HG02970 (cell line): Measurements from ENCODE around the gene FAM229A.
"Not testable (repeated sequence)": the region's sequence is repeated elsewhere in the genome, so short reads cannot be mapped to it uniquely, and the experiment has no call there.

ENCODE experiments used
- ATAC-seq: cut with Tn5 transposase; IDR thresholded peaks from one replicate; pipeline ENCODE4 v1.9.1; 2021; ENCODE audit warnings: mild to moderate bottlenecking, moderate library complexity, moderate number of reproducible peaks; ENCODE audit not compliant: unreplicated experiment, low FRiP score

The FAM229A gene

GRCh38 chr1:32377541-32378220 lies 15.4 kb upstream of the FAM229A start:
- ATAC-seq = no peak

DNA sequence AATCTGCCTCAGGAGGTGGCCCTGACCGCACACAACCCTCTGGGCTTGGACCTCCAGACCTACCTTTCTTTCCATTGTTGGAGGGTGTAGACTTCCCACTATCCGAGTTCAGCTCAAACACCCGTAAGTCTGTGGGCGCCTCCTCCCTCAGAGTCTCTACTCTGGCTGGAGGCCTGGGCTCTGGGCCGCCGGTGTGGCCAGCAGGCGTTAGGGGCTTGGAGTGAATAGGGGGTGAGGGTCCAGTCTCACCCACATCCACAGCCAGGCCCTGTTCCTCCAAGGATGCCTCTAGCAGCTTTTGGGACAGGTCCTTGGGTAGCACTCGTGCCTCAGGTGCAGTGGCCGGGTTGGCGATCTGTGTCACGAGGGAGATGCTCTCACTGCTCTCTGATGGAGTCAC lies 13.9 kb upstream of the FAM229A start:
- ATAC-seq = no peak

GRCh38 chr1:32373996-32374592 lies 11.8 kb upstream of the FAM229A start:
- no peak for ATAC-seq

DNA sequence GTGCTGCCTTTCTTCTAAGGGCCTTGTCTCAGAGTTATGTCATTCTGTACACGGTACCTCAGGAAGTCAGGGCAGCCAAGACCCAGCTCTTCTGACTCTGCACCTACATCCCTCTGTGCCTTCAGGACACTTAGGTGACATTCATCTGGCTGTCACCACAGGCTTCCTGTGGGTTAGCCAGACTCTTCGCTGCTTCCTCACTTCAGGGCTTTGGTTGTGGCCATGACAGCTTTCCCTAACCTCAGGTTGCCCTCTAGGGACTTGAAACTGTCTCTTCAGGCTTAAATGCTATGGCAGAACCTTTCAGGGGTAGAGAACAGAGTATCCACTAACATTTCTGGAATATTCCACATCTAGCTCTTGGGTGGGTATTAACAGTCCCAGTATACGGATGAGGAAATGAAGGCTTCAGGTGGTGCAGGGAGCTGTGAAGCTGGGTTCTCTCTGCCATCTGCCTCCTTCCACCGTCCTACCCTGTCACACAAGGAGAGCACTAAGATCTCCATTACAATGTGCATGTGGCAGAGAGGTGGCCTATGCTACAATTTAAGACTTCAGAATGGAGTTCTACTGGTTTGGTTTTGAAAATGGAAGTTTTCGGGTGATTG lies 10.0 kb upstream of the FAM229A start:
- no peak for ATAC-seq

DNA sequence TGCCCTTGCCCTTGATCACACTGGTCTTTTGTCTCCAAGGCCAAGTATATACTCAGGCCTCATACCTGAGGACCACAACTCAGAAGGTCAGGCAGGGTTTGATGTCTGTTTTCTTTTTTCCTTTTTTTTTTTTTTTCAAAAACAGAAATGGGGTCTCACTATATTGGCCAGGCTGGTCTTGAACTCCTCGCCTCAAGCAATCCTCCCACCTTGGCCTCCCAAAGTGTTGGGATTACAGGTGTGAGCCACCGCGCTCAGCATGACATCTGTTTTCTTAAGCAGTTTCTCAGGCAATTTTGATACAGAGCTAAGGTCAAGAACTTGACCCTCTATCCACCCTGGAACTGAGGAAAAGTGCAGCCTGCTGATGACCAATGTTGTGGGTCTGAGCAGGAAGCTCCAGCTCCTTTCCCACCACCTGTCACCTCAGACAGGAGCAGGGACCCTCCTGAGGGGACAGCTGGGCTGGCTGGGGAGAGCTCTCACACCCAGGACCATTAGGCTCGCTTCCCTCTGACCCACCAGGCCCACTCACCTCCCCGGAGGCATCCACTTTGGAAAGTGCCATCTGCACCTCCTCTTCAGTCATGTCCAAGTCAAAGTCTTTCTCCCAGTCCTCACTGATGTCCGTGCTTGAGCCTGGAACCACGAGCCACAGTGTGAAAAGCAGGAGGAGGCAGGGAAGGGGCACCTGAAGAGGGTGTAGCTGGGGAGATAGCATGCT lies 5.8 kb upstream of the FAM229A start:
- ATAC-seq = no peak

GRCh38 chr1:32365445-32365844 lies 3.2 kb upstream of the FAM229A start:
- no peak for ATAC-seq

DNA sequence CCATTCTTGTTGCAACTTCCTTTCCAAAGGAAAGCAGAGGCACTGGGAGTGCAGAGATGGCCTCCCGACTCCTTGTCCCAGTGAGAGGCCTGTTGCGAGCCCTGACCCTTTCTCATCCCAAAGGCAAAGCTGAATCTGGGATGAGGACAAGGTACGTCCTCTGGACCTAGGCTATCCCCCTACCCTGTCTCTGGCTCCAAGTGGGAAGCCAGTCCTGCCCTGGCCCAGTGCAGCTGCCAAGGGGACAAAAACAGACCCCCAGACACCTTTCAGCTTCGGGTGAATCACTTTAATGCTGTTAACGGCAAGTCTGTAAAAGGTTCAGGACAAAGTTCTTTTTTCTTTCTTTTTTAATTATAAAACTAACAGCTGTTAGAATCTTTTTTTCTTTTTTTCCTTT lies 2.6 kb upstream of the FAM229A start:
- no peak for ATAC-seq

DNA sequence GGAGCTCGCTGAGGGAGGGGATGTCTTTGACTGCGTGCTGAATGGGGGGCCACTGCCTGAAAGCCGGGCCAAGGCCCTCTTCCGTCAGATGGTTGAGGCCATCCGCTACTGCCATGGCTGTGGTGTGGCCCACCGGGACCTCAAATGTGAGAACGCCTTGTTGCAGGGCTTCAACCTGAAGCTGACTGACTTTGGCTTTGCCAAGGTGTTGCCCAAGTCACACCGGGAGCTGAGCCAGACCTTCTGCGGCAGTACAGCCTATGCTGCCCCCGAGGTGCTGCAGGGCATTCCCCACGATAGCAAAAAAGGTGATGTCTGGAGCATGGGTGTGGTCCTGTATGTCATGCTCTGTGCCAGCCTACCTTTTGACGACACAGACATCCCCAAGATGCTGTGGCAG lies 1.4 kb upstream of the FAM229A start:
- no peak for ATAC-seq

- no peak for ATAC-seq
Measured at GRCh38 chr1:32361674-32362473, 411 bp downstream of the FAM229A start.

- no peak for ATAC-seq
Measured at GRCh38 chr1:32361308-32361673, 994 bp downstream of the FAM229A start.

- ATAC-seq = no peak
Measured at GRCh38 chr1:32358435-32358834, 3.9 kb downstream of the FAM229A start.

DNA sequence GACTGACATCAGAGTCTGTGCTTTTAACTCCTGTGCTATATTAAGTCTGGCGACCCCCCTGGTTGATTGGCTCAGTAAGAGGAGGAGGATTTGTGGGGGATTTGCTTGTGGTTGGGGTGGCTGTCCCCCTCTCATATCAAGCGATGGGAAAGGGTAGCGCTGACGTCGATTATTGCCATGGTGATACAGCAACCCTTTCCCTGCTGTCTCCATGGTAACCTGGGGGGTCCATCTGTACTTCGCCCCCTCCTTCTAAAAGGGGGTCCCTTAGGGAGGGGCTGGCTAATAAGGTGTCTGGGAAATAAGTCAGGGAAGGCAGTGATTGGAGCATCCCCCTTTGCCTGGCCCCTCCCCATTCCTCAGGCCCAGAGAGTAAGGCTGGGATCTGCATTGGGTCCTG lies 4.7 kb downstream of the FAM229A start:
- ATAC-seq = no peak

GRCh38 chr1:32356478-32356877 lies 5.8 kb downstream of the FAM229A start:
- ATAC-seq = no peak

- not testable (repeated sequence) for ATAC-seq
Measured at GRCh38 chr1:32355778-32356177, 6.5 kb downstream of the FAM229A start.

DNA sequence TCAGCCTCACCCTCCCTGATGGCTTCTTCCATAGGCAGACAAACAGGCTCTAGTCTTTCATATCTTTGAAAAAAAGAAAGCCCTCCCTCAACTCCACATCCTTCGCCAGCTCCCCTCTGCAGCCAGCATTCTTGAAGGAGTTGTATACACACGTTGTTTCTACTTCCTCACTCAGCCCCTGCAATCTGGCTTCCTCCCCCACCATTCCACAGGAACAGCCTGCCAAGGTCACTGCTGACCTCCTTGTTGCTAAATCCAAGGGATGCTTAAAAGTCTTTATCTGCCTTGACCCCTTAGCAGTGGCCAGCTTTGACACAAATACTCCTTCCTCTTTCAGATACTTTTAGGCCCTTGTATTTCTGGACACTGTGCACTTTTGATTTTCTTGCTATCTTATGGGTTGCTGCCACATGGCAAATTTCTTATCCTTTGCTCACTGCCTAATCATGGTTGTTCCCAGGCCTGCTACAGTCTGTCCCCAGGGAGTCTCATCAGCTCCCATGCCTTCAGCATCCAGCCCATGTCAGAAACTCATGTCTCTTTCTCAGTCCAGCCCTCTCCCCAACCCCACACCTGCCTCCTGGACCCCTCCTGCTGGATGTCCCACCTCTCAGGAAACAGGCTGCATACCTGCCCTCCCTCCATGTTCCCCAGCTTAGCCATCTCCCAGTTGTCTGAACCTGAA lies 8.3 kb downstream of the FAM229A start:
- ATAC-seq = no peak

DNA sequence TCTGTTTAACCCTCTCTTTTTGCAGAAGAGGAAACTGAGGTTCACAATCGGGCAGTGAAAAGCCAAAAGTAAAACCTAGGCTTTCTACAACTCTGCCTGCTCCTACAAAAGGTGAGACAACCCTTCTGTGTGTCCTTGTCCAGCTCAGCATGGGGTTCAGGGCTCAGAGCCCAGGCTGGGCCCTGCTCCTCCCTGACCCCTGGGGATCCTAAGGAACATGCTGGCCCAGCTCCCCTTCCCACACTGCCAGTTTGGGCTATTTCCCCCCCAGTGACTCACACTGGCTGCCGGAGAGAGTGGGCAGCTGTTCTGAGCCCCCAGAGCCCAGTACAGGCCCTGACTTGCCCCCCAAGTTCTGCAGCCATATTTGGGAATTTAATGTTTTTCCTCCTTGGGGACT lies 8.9 kb downstream of the FAM229A start:
- ATAC-seq = no peak

- ATAC-seq = no peak
Measured at GRCh38 chr1:32352831-32353383, 9.4 kb downstream of the FAM229A start.

DNA sequence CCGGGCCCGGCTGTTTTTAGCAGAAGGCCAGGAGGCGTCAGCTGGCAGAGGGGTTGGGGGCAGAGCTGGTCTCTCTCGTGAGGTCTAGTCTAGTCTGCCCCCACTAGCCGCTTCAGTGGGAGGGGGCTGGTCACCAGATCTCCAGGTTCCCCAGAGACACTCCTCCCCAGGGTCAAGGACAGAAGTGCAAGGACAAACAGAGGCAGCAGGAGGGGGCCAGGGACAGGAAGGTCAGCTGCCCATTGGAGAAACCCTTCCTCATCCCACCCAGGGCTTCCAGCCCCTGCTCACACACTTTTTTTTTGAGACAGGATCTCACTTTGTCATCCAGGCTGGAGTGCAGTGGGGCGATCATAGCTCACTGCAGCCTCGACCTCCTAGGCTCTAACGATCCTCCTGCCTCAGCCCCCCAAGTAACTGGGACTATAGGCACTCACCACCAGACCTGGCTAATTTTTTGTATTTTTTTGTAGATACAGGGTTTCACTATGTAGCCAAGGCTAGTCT lies 10.0 kb downstream of the FAM229A start:
- no peak for ATAC-seq

- peak; percentile 85 for ATAC-seq
Measured at GRCh38 chr1:32351399-32352238, 10.7 kb downstream of the FAM229A start.
